H1 (cell line): Measurements from ENCODE around the gene TMEM120B. TPM values are rescaled to one million over a fixed set of nuclear protein-coding genes. Genes with fewer than 3 reads are reported as not detected.

Source experiments
- CTCF ChIA-PET: fragments of 300-600 bp; sonication (Branson Sonifier 250); formaldehyde crosslinking; loops from one replicate; lab custom pipeline; 2021; ENCODE audit not compliant: partially characterized antibody; lab: Charles Lee
- POLR2A ChIA-PET: fragments of 300-600 bp; sonication (Branson Sonifier 250); formaldehyde crosslinking; loops from one replicate; lab custom pipeline; 2021; ENCODE audit warnings: inconsistent platforms; ENCODE audit not compliant: partially characterized antibody; lab: Charles Lee
- DNase-seq, 2 experiments: peaks; one replicate each; pipeline versions ENCODE4 v3.0.0 to v3.0.0-alpha.2; 2010 to 2022; ENCODE audit warnings: low spot score in 2 of 2, low read depth in 1 of 2, mixed read lengths in 1 of 2
- FAIRE-seq: peaks from 2 replicates; lab custom pipeline; 2011; peaks lifted over from hg19 to GRCh38; lab: Jason Lieb, UNC
- H2AFZ ChIP-seq: 2 replicates; pipeline ENCODE4 v1.8.1; 2012; ENCODE audit warnings: low read length, inconsistent platforms
- H2AK5ac ChIP-seq: 2 replicates; pipeline ENCODE4 v1.6.1; 2013; ENCODE audit warnings: low read depth, low read length
- H2BK120ac ChIP-seq: replicated peaks from 2 replicates; pipeline ENCODE3; 2013; ENCODE audit warnings: low read depth, low read length, inconsistent platforms
- H2BK12ac ChIP-seq: 2 replicates; pipeline ENCODE4 v1.6.1; 2013; ENCODE audit warnings: low read depth, low read length
- H2BK15ac ChIP-seq: 2 replicates; pipeline ENCODE4 v1.6.1; 2013; ENCODE audit warnings: low read length
- H2BK20ac ChIP-seq: 2 replicates; pipeline ENCODE4 v1.6.1; 2013; ENCODE audit warnings: low read length
- H2BK5ac ChIP-seq: 2 replicates; pipeline ENCODE4 v1.6.1; 2013; ENCODE audit warnings: low read depth, low read length
- H3K14ac ChIP-seq: 2 replicates; pipeline ENCODE4 v1.6.1; 2013; ENCODE audit warnings: inconsistent platforms; ENCODE audit not compliant: insufficient read length
- H3K18ac ChIP-seq: 2 replicates; pipeline ENCODE4 v1.6.1; 2013; ENCODE audit warnings: low read length; ENCODE audit errors: extremely low read depth
- H3K23ac ChIP-seq: 2 replicates; pipeline ENCODE4 v1.6.1; 2013; ENCODE audit warnings: inconsistent platforms; ENCODE audit not compliant: insufficient read length
- H3K23me2 ChIP-seq: 2 replicates; pipeline ENCODE4 v1.6.1; 2013; ENCODE audit warnings: low read depth, low read length
- H3K27ac ChIP-seq: 2 replicates; pipeline ENCODE4 v1.6.1; 2011; ENCODE audit warnings: low read depth, low read length, inconsistent platforms
- H3K27me3 ChIP-seq, 4 experiments: replicated peaks in 1 of 4; 1 replicate in 1 of 4; 2 replicates in 3 of 4; pipeline versions ENCODE4 v1.6.1 to v1.8.1; 2011 to 2013; ENCODE audit warnings: low read length in 3 of 4, mild to moderate bottlenecking in 3 of 4, inconsistent platforms in 2 of 4, mixed read lengths in 2 of 4, moderate library complexity in 1 of 4; ENCODE audit not compliant: control insufficient read depth in 3 of 4, insufficient read depth in 3 of 4; ENCODE audit errors: extremely low read depth in 1 of 4
- H3K36me3 ChIP-seq, 4 experiments: 2 replicates each; pipeline versions ENCODE4 v1.6.1 to v1.8.1; 2011 to 2013; ENCODE audit warnings: mild to moderate bottlenecking in 4 of 4, low read length in 3 of 4, moderate library complexity in 2 of 4, control low read depth in 1 of 4, inconsistent platforms in 1 of 4; ENCODE audit not compliant: insufficient read depth in 4 of 4, control insufficient read depth in 2 of 4
- H3K4ac ChIP-seq: replicated peaks from 2 replicates; pipeline ENCODE3; 2013; ENCODE audit warnings: low read length, low read depth, mixed read lengths, inconsistent platforms; ENCODE audit not compliant: insufficient read length
- H3K4me1 ChIP-seq, 4 experiments: replicated peaks in 1 of 4; 1 replicate in 1 of 4; 2 replicates in 3 of 4; pipeline versions ENCODE4 v1.6.1 to v1.8.1; 2011 to 2013; ENCODE audit warnings: low read length in 3 of 4, inconsistent platforms in 2 of 4, mixed read lengths in 1 of 4; ENCODE audit not compliant: insufficient read depth in 4 of 4, control insufficient read depth in 3 of 4
- H3K4me2 ChIP-seq, 2 experiments: 2 replicates each; pipeline versions ENCODE4 v1.6.1 to v1.8.1; 2011 to 2013; ENCODE audit warnings: low read depth in 2 of 2, low read length in 2 of 2, control low read depth in 1 of 2, inconsistent platforms in 1 of 2, mild to moderate bottlenecking in 1 of 2; ENCODE audit not compliant: insufficient read depth in 1 of 2
- H3K4me3 ChIP-seq, 4 experiments: fragments of 200-600, 300-600 bp in 1 of 4; sonication (generic), shearing (Covaris generic), sonication (Bioruptor Twin) in 1 of 4; 2 replicates each; pipeline versions ENCODE4 v1.5.1 to v1.8.1; 2011 to 2016; ENCODE audit warnings: low read length in 4 of 4, low read depth in 3 of 4, control low read depth in 2 of 4, inconsistent platforms in 2 of 4, mild to moderate bottlenecking in 2 of 4, mixed read lengths in 1 of 4, moderate library complexity in 1 of 4; ENCODE audit not compliant: insufficient read depth in 2 of 4; ENCODE audit errors: extremely low read depth in 1 of 4
- H3K56ac ChIP-seq: replicated peaks from 2 replicates; pipeline ENCODE3; 2013; ENCODE audit warnings: low read depth, mild to moderate bottlenecking, mixed read lengths, low read length, inconsistent platforms; ENCODE audit not compliant: insufficient read length
- H3K79me1 ChIP-seq: 2 replicates; pipeline ENCODE4 v1.6.1; 2013; ENCODE audit warnings: low read depth, low read length, control low read depth
- H3K79me2 ChIP-seq, 2 experiments: 2 replicates each; pipeline versions ENCODE4 v1.6.1 to v1.8.1; 2012 to 2013; ENCODE audit warnings: low read length in 2 of 2, mild to moderate bottlenecking in 2 of 2, inconsistent platforms in 1 of 2; ENCODE audit not compliant: insufficient read depth in 2 of 2, control insufficient read depth in 1 of 2
- H3K9ac ChIP-seq, 4 experiments: replicated peaks in 1 of 4; 1 replicate in 1 of 4; 2 replicates in 3 of 4; pipeline versions ENCODE4 v1.6.1 to v1.8.1; 2011 to 2013; ENCODE audit warnings: low read depth in 3 of 4, low read length in 3 of 4, control low read depth in 2 of 4, mild to moderate bottlenecking in 2 of 4, moderate library complexity in 2 of 4, inconsistent platforms in 1 of 4; ENCODE audit errors: extremely low read depth in 1 of 4
- H3K9me3 ChIP-seq, 2 experiments: 2 replicates each; pipeline versions ENCODE4 v1.6.1 to v1.8.1; 2012 to 2013; ENCODE audit warnings: mild to moderate bottlenecking in 2 of 2, moderate library complexity in 2 of 2, control low read depth in 1 of 2, inconsistent platforms in 1 of 2, low read depth in 1 of 2, low read length in 1 of 2, mixed read lengths in 1 of 2; ENCODE audit not compliant: insufficient read depth in 2 of 2
- H4K20me1 ChIP-seq, 2 experiments: replicated peaks in 1 of 2; 2 replicates each; pipeline versions ENCODE3 to v1.8.1; 2011 to 2013; ENCODE audit warnings: inconsistent platforms in 2 of 2, low read length in 2 of 2, mild to moderate bottlenecking in 1 of 2; ENCODE audit not compliant: insufficient read depth in 2 of 2, control insufficient read depth in 1 of 2
- H4K5ac ChIP-seq: 2 replicates; pipeline ENCODE4 v1.6.1; 2013; ENCODE audit warnings: low read length, low read depth, mixed read lengths, inconsistent platforms; ENCODE audit not compliant: insufficient read length
- H4K8ac ChIP-seq: 2 replicates; pipeline ENCODE4 v1.8.0; 2013; ENCODE audit warnings: mild to moderate bottlenecking, moderate library complexity, low read length, inconsistent platforms; ENCODE audit not compliant: insufficient read depth; ENCODE audit errors: extremely low read depth
- H4K91ac ChIP-seq: replicated peaks from 2 replicates; pipeline ENCODE3; 2013; ENCODE audit warnings: low read length, mixed read lengths, inconsistent platforms; ENCODE audit not compliant: insufficient read length
- CEBPB ChIP-seq: IDR thresholded peaks from 2 replicates; pipeline ENCODE4 v1.6.1; 2012; ENCODE audit warnings: low read depth, low read length
- HDAC6 ChIP-seq: IDR thresholded peaks from one replicate; pipeline ENCODE4 v1.7.1; 2012; ENCODE audit warnings: low read depth, mild to moderate bottlenecking, inconsistent platforms, low read length, moderate library complexity
- KDM4A ChIP-seq: IDR thresholded peaks from one replicate; pipeline ENCODE4 v1.7.1; 2012; ENCODE audit warnings: low read depth, mild to moderate bottlenecking, moderate library complexity, low read length, inconsistent platforms; ENCODE audit not compliant: severe bottlenecking
- POLR2AphosphoS5 ChIP-seq: IDR thresholded peaks from 2 replicates; pipeline ENCODE4 v1.6.1; 2011; ENCODE audit warnings: low read depth, low read length
- TAF7 ChIP-seq: optimal IDR thresholded peaks from 2 replicates; pipeline ENCODE3; 2011; ENCODE audit warnings: low read depth, mild to moderate bottlenecking, inconsistent platforms, low read length, moderate library complexity, borderline replicate concordance
- WGBS, 2 experiments: shearing (Covaris generic) in 1 of 2; methylation state at CpG; one replicate each; pipeline versions ENCODE4 v1.1.6 to v1.1.7; 2013 to 2015; ENCODE audit warnings: low lambda C conversion rate in 2 of 2, mixed read lengths in 2 of 2, inconsistent platforms in 1 of 2, low coverage in 1 of 2, missing lambda C conversion rate in 1 of 2; ENCODE audit not compliant: insufficient replicate concordance in 2 of 2, insufficient coverage in 1 of 2, insufficient read length in 1 of 2; ENCODE audit errors: extremely low coverage in 1 of 2, missing lambda C conversion rate in 1 of 2; 5-methylcytosine and 5-hydroxymethylcytosine counted together
- polyA plus RNA-seq, 7 experiments: library from polyadenylated mRNA; depleted of rRNA in 3 of 7; stranded (reverse) in 5 of 7; unstranded in 2 of 7; fragments of >200 nt in 5 of 7; fragments of 200-250 nt in 2 of 7; gene quantifications; 1 replicate in 5 of 7; 2 replicates in 1 of 7; 4 replicates in 1 of 7; pipeline versions ENCODE4 v1.2.1 to v1.2.3, GENCODE V29; 2011 to 2013; ENCODE audit warnings: missing spikeins in 2 of 7, mixed read lengths in 2 of 7
- total RNA-seq: library from RNA; stranded (reverse); fragmentation: NEBNext Ultra II Directional; extraction: Animal tissue kit (Norgen Biotek cat#: 25700); gene quantifications from 2 replicates; pipeline ENCODE4 v1.2.1, GENCODE V29; 2021

TMEM120B gene
- total and polyA plus RNA-seq, 2 of the 8 experiments (the other 6 are each of a cell fraction or from before 2014, with no cell fraction given), result 22.0 to 29.1 TPM

DNA sequence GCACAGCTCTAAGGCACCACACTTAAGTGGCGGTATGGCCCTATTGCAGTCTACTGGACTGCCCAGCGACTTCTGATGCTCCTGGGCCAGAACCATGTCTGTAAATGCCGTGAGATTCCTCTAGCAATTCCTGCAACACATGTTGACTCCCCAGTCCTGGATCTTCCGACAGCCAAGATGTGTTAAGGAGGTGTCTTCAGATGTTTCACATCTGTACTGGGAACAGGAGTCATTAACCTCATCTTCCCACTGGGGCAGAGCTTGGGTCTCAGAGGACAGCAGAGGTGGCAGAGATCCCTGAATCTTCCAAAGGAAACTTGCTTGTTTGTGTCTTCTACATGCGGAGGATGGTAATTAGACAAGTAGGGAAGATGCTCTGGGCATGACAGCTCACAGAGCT lies 8.2 kb downstream of the TMEM120B start:
- Histone ChIP-seq H3K4me1 (peaks cover 0 to 4% (median 0%) of the 10 kb centered on the region in 4 experiments; a peak in 1 of 7 replicates), H3K4me3 (no peak overlapping the region), H3K23ac (no peak overlapping the region), H3K14ac (no peak overlapping the region), H2BK120ac (no peak overlapping the region), H4K20me1 (peaks cover 0 to 12% of the 10 kb centered on the region in 2 experiments), H2BK12ac (no peak overlapping the region), H3K4ac (no peak overlapping the region), H3K9ac (no peak overlapping the region), H2BK15ac (no peak overlapping the region), H3K79me2 (peaks cover 0 to 63% of the 10 kb centered on the region in 2 experiments; a peak in 3 of 4 replicates), H3K79me1 (peaks cover 18% of the 10 kb centered on the region; the same call in 1 of the 2 replicates), H3K9me3 (no peaks in the 10 kb centered on the region), H3K27ac (no peak overlapping the region), H3K27me3 (no peaks in the 10 kb centered on the region), H4K91ac (no peak overlapping the region), H2BK20ac (no peak overlapping the region), H4K8ac (no peak overlapping the region), H3K23me2 (no peaks in the 10 kb centered on the region), H4K5ac (no peak overlapping the region), H3K4me2 (no peak overlapping the region), H2AFZ (no peak overlapping the region), H3K56ac (no peak overlapping the region), H2AK5ac (no peak overlapping the region), H2BK5ac (no peak overlapping the region; the same call in 1 of the 2 replicates), H3K36me3 (peaks cover 0 to 2% (median 0%) of the 10 kb centered on the region in 4 experiments; a peak in 1 of 8 replicates), H3K18ac (no peak overlapping the region)
- DNase-seq, result no peak
- TF ChIP-seq KDM4A (no peak), CEBPB (no peak), POLR2AphosphoS5 (no peak), TAF7 (no peak), HDAC6 (no peak)
- 95% methylated on average over 5 of the region's 5 CpGs; no CpG with 5 or more reads in 1 of the 2 experiments for WGBS, 2 experiments
- no peak for FAIRE-seq
- CTCF ChIA-PET, result interaction anchor here (0.8 to 4.5 kb wide), 4 partner anchors 54 to 242 kb away, joined by 3 to 27 read pairs (median 9); partner anchors contain the start of gene RHOF
- POLR2A ChIA-PET, result interaction anchor here (0.6 to 1.5 kb wide), 3 partner anchors 8 to 15 kb away, joined by 3 to 4 read pairs (median 3); no protein-coding TSS in a partner anchor
